OCI-LY1 (cell line): ENCODE results near the gene SLC5A1.

Experiments
- H2AFZ ChIP-seq: fragments of 200-600 bp; sonication (generic), shearing (Covaris generic); 2 replicates; pipeline ENCODE4 v1.6.0; 2014; ENCODE audit warnings: antibody characterized with exemption, mild to moderate bottlenecking, low read length
- H3F3A ChIP-seq: fragments of 200-600 bp; sonication (generic), shearing (Covaris generic); 2 replicates; pipeline ENCODE4 v1.6.0; 2014; ENCODE audit warnings: mild to moderate bottlenecking, antibody characterized with exemption, low read length, moderate library complexity; ENCODE audit not compliant: insufficient read depth
- H3K27ac ChIP-seq: fragments of 200-600 bp; sonication (generic); 2 replicates; pipeline ENCODE4 v1.5.1; 2014; ENCODE audit warnings: low read length, mixed run types, mild to moderate bottlenecking, low read depth; ENCODE audit not compliant: poor library complexity, severe bottlenecking
- H3K27me3 ChIP-seq: fragments of 200-600 bp; sonication (generic); 2 replicates; pipeline ENCODE4 v1.6.0; 2014; ENCODE audit warnings: antibody characterized with exemption, mild to moderate bottlenecking, low read length, moderate library complexity; ENCODE audit not compliant: insufficient read depth
- H3K36me3 ChIP-seq: fragments of 200-600 bp; sonication (generic); 2 replicates; pipeline ENCODE4 v1.6.1; 2014; ENCODE audit warnings: mild to moderate bottlenecking, antibody characterized with exemption, low read length, moderate library complexity, mixed read lengths; ENCODE audit not compliant: insufficient read depth
- H3K4me1 ChIP-seq: fragments of 200-600 bp; sonication (generic); 2 replicates; pipeline ENCODE4 v1.5.1; 2014; ENCODE audit warnings: mild to moderate bottlenecking, low read length, moderate library complexity; ENCODE audit not compliant: insufficient read depth, severe bottlenecking
- H3K4me2 ChIP-seq: fragments of 200-600 bp; sonication (generic), shearing (Covaris generic); 2 replicates; pipeline ENCODE4 v1.6.1; 2014; ENCODE audit warnings: low read length
- H3K4me3 ChIP-seq: fragments of 200-600 bp; sonication (generic); 2 replicates; pipeline ENCODE4 v1.5.1; 2014; ENCODE audit warnings: low read length, low read depth, mild to moderate bottlenecking, mixed read lengths; ENCODE audit not compliant: poor library complexity, severe bottlenecking
- H3K79me2 ChIP-seq: fragments of 200-600 bp; shearing (Covaris generic); 2 replicates; pipeline ENCODE4 v1.6.1; 2016; ENCODE audit warnings: mixed run types, low read length, mixed read lengths; ENCODE audit not compliant: insufficient read depth
- H3K9ac ChIP-seq: fragments of 200-600 bp; sonication (generic), shearing (Covaris generic); 2 replicates; pipeline ENCODE4 v1.6.1; 2014; ENCODE audit warnings: mild to moderate bottlenecking, low read length, mixed read lengths
- H3K9me2 ChIP-seq: fragments of 200-600 bp; sonication (generic), shearing (Covaris generic); 2 replicates; pipeline ENCODE4 v1.6.1; 2014; ENCODE audit warnings: low read depth, mild to moderate bottlenecking, low read length, mixed read lengths
- H3K9me3 ChIP-seq: fragments of 200-600 bp; shearing (Covaris generic); 2 replicates; pipeline ENCODE4 v1.6.1; 2014; ENCODE audit warnings: low read length, mixed read lengths
- H4K20me1 ChIP-seq: fragments of 200-600 bp; sonication (generic), shearing (Covaris generic); 2 replicates; pipeline ENCODE4 v1.6.0; 2016; ENCODE audit warnings: mild to moderate bottlenecking, low read length; ENCODE audit not compliant: insufficient read depth
- EZH2 ChIP-seq: fragments of 200-600 bp; sonication (generic), shearing (Covaris generic); IDR thresholded peaks from 2 replicates; pipeline ENCODE4 v1.8.0; 2017; ENCODE audit warnings: borderline replicate concordance, mixed run types, mild to moderate bottlenecking, antibody characterized with exemption, low read length, moderate library complexity, mixed read lengths
- TF ChIP-seq, protein P1 (sequence below): fragments of 200-600 bp; sonication (generic), shearing (Covaris generic); IDR thresholded peaks from 2 replicates; pipeline ENCODE4 v1.5.1; 2017; ENCODE audit warnings: mild to moderate bottlenecking, antibody characterized with exemption, low read length, moderate library complexity, mixed read lengths

Gene SLC5A1

GRCh38 chr22:32052936-32053791 is 10.1 kb downstream of the SLC5A1 start:
- Histone ChIP-seq H4K20me1 (no peaks in the 10 kb centered on the region), H2AFZ (no peak overlapping the region), H3K4me3 (no peak overlapping the region), H3F3A (no peaks in the 10 kb centered on the region), H3K27me3 (no peaks in the 10 kb centered on the region), H3K27ac (no peak overlapping the region), H3K9me3 (no peaks in the 10 kb centered on the region), H3K4me2 (no peak overlapping the region), H3K9ac (no peak overlapping the region), H3K36me3 (no peaks in the 10 kb centered on the region), H3K79me2 (no peaks in the 10 kb centered on the region), H3K4me1 (no peaks in the 10 kb centered on the region), H3K9me2 (no peaks in the 10 kb centered on the region)
- no peak for TF ChIP-seq EZH2
- TF ChIP-seq, protein P1, sequence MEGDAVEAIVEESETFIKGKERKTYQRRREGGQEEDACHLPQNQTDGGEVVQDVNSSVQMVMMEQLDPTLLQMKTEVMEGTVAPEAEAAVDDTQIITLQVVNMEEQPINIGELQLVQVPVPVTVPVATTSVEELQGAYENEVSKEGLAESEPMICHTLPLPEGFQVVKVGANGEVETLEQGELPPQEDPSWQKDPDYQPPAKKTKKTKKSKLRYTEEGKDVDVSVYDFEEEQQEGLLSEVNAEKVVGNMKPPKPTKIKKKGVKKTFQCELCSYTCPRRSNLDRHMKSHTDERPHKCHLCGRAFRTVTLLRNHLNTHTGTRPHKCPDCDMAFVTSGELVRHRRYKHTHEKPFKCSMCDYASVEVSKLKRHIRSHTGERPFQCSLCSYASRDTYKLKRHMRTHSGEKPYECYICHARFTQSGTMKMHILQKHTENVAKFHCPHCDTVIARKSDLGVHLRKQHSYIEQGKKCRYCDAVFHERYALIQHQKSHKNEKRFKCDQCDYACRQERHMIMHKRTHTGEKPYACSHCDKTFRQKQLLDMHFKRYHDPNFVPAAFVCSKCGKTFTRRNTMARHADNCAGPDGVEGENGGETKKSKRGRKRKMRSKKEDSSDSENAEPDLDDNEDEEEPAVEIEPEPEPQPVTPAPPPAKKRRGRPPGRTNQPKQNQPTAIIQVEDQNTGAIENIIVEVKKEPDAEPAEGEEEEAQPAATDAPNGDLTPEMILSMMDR = no peak

DNA sequence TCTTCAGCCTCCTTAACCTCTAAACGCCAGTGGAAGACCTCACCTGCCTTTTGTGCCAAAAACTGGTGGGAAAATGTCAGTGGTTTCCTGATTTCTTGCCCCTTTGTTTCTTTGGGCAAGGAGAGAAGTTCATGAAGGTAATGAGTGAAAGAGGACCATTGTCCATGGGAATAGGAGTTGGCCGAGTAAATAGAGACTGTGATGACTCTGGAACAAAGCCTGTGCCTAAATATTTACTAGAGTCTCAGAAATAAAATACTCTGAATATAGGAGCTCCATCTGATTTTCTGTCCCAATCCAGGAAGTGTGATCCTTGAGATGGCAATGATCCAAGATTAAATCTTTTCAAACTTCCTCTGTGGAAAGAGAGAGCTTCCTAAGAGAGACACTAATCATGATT is 12.0 kb downstream of the SLC5A1 start:
- Histone ChIP-seq H3K9me2 (no peaks in the 10 kb centered on the region), H3K9me3 (no peaks in the 10 kb centered on the region), H3K79me2 (no peaks in the 10 kb centered on the region), H3K9ac (no peak overlapping the region), H3K4me1 (no peaks in the 10 kb centered on the region), H3K36me3 (no peaks in the 10 kb centered on the region), H3K27me3 (no peaks in the 10 kb centered on the region), H2AFZ (no peak overlapping the region), H3K27ac (no peak overlapping the region), H3K4me3 (no peak overlapping the region), H4K20me1 (no peaks in the 10 kb centered on the region), H3K4me2 (no peak overlapping the region), H3F3A (no peaks in the 10 kb centered on the region)
- TF ChIP-seq, protein P1 = no peak
- no peak for TF ChIP-seq EZH2

DNA sequence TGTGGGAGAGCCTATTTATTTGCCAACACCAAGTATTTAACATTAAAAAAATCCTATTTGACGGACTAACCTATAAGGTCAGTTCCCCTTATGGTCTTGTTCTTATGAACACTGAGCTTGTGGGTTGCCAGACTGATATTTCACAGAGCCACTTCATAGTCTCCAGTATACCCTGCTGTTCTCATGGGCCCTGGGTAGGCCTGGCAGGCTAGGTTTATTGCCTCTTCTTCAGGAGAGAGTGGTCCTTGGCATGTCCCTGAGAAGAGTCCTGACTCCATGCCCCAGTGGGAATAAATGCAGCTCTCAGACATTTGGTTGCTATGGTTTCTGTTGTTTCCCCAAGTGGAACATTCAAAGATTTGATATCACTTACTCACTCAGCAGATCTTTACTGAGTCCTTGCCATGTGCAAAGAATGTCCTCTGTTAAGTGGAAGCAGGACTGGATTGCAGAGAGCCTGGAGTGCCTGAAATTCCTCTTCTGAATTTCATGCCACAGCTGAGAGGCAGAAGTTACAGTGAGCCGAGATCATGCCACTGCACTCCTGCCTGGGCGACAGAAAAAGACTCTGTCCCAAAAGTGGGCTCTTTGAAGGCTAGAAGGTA is 15.7 kb downstream of the SLC5A1 start:
- H2AFZ ChIP-seq = no peak overlapping the region
- no peaks in the 10 kb centered on the region for H3F3A ChIP-seq
- no peaks in the 10 kb centered on the region for H3K79me2 ChIP-seq
- H3K4me2 ChIP-seq = no peak overlapping the region
- H3K27me3 ChIP-seq = no peaks in the 10 kb centered on the region; the same call in 1 of the 2 replicates
- no peaks in the 10 kb centered on the region for H3K9me3 ChIP-seq
- no peak overlapping the region for H3K27ac ChIP-seq
- no peaks in the 10 kb centered on the region for H3K4me1 ChIP-seq
- H3K36me3 ChIP-seq = no peaks in the 10 kb centered on the region
- no peak overlapping the region for H3K4me3 ChIP-seq
- H3K9ac ChIP-seq = no peak overlapping the region
- TF ChIP-seq, protein P1 = no peak
- no peak for TF ChIP-seq EZH2
- no peaks in the 10 kb centered on the region for H3K9me2 ChIP-seq
- no peaks in the 10 kb centered on the region for H4K20me1 ChIP-seq
